ENCODE measurements around the gene ITPK1.

The ITPK1 gene

GRCh38 chr14:93101181-93101580 is 14.5 kb downstream of the ITPK1 start:
- Histone ChIP-seq H3K27ac (ENCODE audit: extremely low read depth, low read depth, low read length) (no peak overlapping the region), H3K4me3 (ENCODE audit: low read depth, low read length) (no peak overlapping the region), H3K36me3 (ENCODE audit: control insufficient read depth in 2 of 2, insufficient read depth in 1 of 2, low read length in 2 of 2) (no peaks in the 10 kb centered on the region), H3K9me3 (ENCODE audit: control insufficient read depth, insufficient read depth, low read depth, low read length) (no peaks in the 10 kb centered on the region), H3K4me1 (ENCODE audit: control insufficient read depth, insufficient read depth, low read length) (peaks cover 3% of the 10 kb centered on the region; the same call in 1 of the 2 replicates)
- POLR2A ChIA-PET = interaction anchor here (1.0 kb wide), 1 partner anchor 14 kb away, joined by 3 read pairs; no protein-coding TSS in a partner anchor
- TF ChIP-seq ZNF350 (tag by site-specific recombination; IDR thresholded peaks at IDR 0.05) = no peak
- TF ChIP-seq IKZF3 (tag by site-specific recombination; IDR thresholded peaks at IDR 0.05) = no peak
- TF ChIP-seq ZNF133 (tag by site-specific recombination; IDR thresholded peaks at IDR 0.05) = no peak
- TF ChIP-seq ZNF660 (tag by site-specific recombination; IDR thresholded peaks at IDR 0.05) = no peak
- no peak for TF ChIP-seq ZBTB8A (tag by site-specific recombination; IDR thresholded peaks at IDR 0.05)
- TF ChIP-seq ZNF521 (tag by site-specific recombination; IDR thresholded peaks at IDR 0.05) = no peak
- no peak for TF ChIP-seq ATF2 (tag by site-specific recombination; IDR thresholded peaks at IDR 0.05; ENCODE audit: low read depth)
- TF ChIP-seq ZNF645 (tag by site-specific recombination; IDR thresholded peaks at IDR 0.05) = no peak
- TF ChIP-seq ZNF544 (tag by site-specific recombination; IDR thresholded peaks at IDR 0.05) = no peak
- no peak for TF ChIP-seq PBX3 (CRISPR knock-in tag; IDR thresholded peaks at IDR 0.05)
- no peak for TF ChIP-seq ZNF664 (tag by site-specific recombination; IDR thresholded peaks at IDR 0.05)
- TF ChIP-seq AEBP2 (tag by site-specific recombination; IDR thresholded peaks at IDR 0.05; ENCODE audit: borderline replicate concordance) = no peak
- TF ChIP-seq ZNF23 (tag by site-specific recombination; IDR thresholded peaks at IDR 0.05; ENCODE audit: borderline replicate concordance) = no peak
- TF ChIP-seq MZF1 (tag by site-specific recombination; IDR thresholded peaks at IDR 0.05; ENCODE audit: borderline replicate concordance) = no peak
- no peak for TF ChIP-seq ZNF692 (tag by site-specific recombination; IDR thresholded peaks at IDR 0.05)
- CTCF ChIA-PET = interaction anchor here (1.6 to 2.7 kb wide), 2 partner anchors 12 to 149 kb away, joined by 5 to 17 read pairs; no protein-coding TSS in a partner anchor

GRCh38 chr14:93100570-93100969 is 15.2 kb downstream of the ITPK1 start:
- H3K9me3 ChIP-seq (ENCODE audit: control insufficient read depth, insufficient read depth, low read depth, low read length) = no peaks in the 10 kb centered on the region
- peaks cover 3% of the 10 kb centered on the region; the same call in 1 of the 2 replicates for H3K4me1 ChIP-seq (ENCODE audit: control insufficient read depth, insufficient read depth, low read length)
- CTCF ChIA-PET = interaction anchor here (1.6 to 2.7 kb wide), 2 partner anchors 13 to 148 kb away, joined by 5 to 17 read pairs; no protein-coding TSS in a partner anchor
- H3K4me3 ChIP-seq (ENCODE audit: low read depth, low read length) = no peak overlapping the region
- no peaks in the 10 kb centered on the region for H3K36me3 ChIP-seq (ENCODE audit: control insufficient read depth in 2 of 2, insufficient read depth in 1 of 2, low read length in 2 of 2)
- POLR2A ChIA-PET = no interaction called here
- TF ChIP-seq ZNF121 (tag by site-specific recombination; IDR thresholded peaks at IDR 0.05) (no peak), GLIS1 (tag by site-specific recombination; IDR thresholded peaks at IDR 0.05) (0 out of 2 replicates have a peak, but pooled peaks have one; percentile 35), ZFHX2 (tag by site-specific recombination; conservative IDR thresholded peaks at IDR 0.05) (peak; percentile 46; the same call in 1 of the 2 replicates), IKZF3 (tag by site-specific recombination; IDR thresholded peaks at IDR 0.05) (0 out of 2 replicates have a peak, but pooled peaks have one; percentile 22), ZNF354C (tag by site-specific recombination; IDR thresholded peaks at IDR 0.05; ENCODE audit: borderline replicate concordance, low read depth) (no peak), EGR2 (tag by site-specific recombination; IDR thresholded peaks at IDR 0.05; ENCODE audit: low read depth) (0 out of 2 replicates have a peak, but pooled peaks have one; percentile 22)
- no peak overlapping the region for H3K27ac ChIP-seq (ENCODE audit: extremely low read depth, low read depth, low read length)
